ENCODE data around the gene SLC38A4.

SLC38A4 gene

DNA sequence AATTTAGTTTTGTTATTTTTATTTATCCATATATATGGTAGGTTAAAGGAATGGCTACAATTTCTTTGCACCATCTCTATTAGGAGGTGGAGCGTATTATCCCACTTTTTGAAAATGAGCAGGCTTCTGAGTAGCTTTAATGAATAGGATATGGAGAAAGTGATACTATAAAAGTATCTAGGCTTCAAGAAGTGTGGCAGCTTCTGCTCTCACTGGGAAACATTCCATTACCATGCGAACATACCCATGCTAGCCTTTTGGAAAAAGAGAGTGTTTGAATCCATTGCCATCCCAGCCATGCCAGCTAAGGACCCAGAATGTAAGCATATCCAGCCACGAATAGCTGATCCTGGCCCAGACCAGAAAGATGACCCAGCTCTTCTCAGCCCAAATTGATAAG is 107.3 kb downstream of the SLC38A4 start:
- no peak overlapping the region for H3K27ac Mint-ChIP-seq
- H3K27me3 Mint-ChIP-seq (ENCODE audit: low read depth), result no peaks in the 10 kb centered on the region
- no peaks in the 10 kb centered on the region for H3K36me3 Mint-ChIP-seq (ENCODE audit: low read depth)
- TF ChIP-seq, protein P1, sequence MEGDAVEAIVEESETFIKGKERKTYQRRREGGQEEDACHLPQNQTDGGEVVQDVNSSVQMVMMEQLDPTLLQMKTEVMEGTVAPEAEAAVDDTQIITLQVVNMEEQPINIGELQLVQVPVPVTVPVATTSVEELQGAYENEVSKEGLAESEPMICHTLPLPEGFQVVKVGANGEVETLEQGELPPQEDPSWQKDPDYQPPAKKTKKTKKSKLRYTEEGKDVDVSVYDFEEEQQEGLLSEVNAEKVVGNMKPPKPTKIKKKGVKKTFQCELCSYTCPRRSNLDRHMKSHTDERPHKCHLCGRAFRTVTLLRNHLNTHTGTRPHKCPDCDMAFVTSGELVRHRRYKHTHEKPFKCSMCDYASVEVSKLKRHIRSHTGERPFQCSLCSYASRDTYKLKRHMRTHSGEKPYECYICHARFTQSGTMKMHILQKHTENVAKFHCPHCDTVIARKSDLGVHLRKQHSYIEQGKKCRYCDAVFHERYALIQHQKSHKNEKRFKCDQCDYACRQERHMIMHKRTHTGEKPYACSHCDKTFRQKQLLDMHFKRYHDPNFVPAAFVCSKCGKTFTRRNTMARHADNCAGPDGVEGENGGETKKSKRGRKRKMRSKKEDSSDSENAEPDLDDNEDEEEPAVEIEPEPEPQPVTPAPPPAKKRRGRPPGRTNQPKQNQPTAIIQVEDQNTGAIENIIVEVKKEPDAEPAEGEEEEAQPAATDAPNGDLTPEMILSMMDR (IDR thresholded peaks at IDR 0.05; ENCODE audit: unreplicated experiment in 3 of 3), result no peak
- H3K4me1 Mint-ChIP-seq, result peaks cover 13% of the 10 kb centered on the region
- peaks cover 8% of the 10 kb centered on the region for H3K9me3 Mint-ChIP-seq
- no peak overlapping the region for H3K4me3 Mint-ChIP-seq

DNA sequence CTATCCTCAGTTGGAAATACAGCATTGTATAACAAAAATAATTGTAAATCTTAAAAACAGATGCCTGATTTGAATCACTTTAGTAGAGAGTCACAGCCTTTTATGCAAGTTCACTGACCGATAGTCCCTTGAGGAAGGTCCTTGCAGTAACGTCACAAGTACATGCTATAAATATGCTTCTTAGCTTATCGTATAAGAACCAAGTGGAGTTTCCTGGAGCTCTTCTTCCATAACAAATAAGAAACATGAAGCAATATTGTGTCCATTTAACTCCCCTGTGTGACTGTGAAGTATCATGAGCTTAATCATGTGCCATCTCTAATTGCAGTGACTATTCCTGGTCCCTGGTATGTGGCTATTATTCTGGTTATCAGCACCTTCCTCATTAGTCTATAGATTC is 107.9 kb downstream of the SLC38A4 start:
- Mint-ChIP-seq H3K27ac (no peak overlapping the region), H3K36me3 (ENCODE audit: low read depth) (no peaks in the 10 kb centered on the region), H3K9me3 (peaks cover 8% of the 10 kb centered on the region), H3K4me3 (no peak overlapping the region), H3K27me3 (ENCODE audit: low read depth) (no peaks in the 10 kb centered on the region), H3K4me1 (peaks cover 7% of the 10 kb centered on the region)
- TF ChIP-seq, protein P1 (IDR thresholded peaks at IDR 0.05; ENCODE audit: unreplicated experiment in 3 of 3), result no peak

DNA sequence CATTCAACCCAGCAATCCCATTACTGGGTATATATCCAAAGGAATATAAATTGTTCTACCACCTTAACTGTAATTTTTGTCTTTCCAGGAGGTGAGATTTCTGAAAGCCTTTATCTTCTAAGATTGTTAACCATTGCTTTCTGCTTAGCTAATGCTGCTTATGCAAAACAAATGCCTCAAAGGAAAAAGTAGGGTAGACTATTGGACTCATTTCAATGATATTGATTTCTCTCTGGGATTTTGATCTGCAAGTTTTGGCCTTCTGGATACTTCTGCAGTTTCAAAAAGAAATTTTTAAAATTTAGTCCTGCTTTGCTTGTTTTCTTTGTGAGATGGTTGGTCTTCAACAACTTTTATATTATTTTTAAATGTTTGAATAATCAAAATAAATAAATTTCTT is 108.6 kb downstream of the SLC38A4 start:
- Mint-ChIP-seq H3K27me3 (ENCODE audit: low read depth) (no peaks in the 10 kb centered on the region), H3K4me3 (no peak overlapping the region), H3K4me1 (no peaks in the 10 kb centered on the region), H3K9me3 (peaks cover 8% of the 10 kb centered on the region), H3K36me3 (ENCODE audit: low read depth) (no peaks in the 10 kb centered on the region), H3K27ac (no peak overlapping the region)
- TF ChIP-seq, protein P1 (IDR thresholded peaks at IDR 0.05; ENCODE audit: unreplicated experiment in 3 of 3), result no peak
